ENCODE results near the gene ARHGAP4. TPM values are rescaled to one million over a fixed set of nuclear protein-coding genes. Genes with fewer than 3 reads are reported as not detected.

Gene ARHGAP4
- total and polyA plus RNA-seq, 10 of the 15 experiments (the other 5 are each of a cell fraction or from before 2014, with no cell fraction given), result 0.71 to 120 (median 44.3) TPM

GRCh38 chrX:153934762-153935325 lies 8.8 kb upstream of the ARHGAP4 start, which contains the start of gene NAA10:
NAA10 (minus strand) TSS chrX:153935037; CDS start chrX:153934904, 133 bp downstream.
- intact Hi-C loops (cut with micrococcal nuclease; ENCODE audit: unreplicated experiment), result no loop called here
- BruUV-seq (replicated peaks), result no TSS peak
- Histone ChIP-seq H3K79me2 (ENCODE audit: control insufficient read depth, insufficient read depth, low read length) (peaks cover 11% of the 10 kb centered on the region), H3K27ac (ENCODE audit: control insufficient read depth, insufficient read depth) (0 out of 2 replicates have a peak within 1 kb of the TSS, but pooled peaks have one; percentile 48), H3K4me1 (ENCODE audit: control insufficient read depth, insufficient read depth, low read length) (no peaks in the 10 kb centered on the region), H3K4me2 (ENCODE audit: control insufficient read depth, insufficient read depth) (peak within 1 kb of the TSS; percentile 77), H4K20me1 (ENCODE audit: control insufficient read depth, insufficient read depth) (no peaks in the 10 kb centered on the region), H3K36me3 (ENCODE audit: control insufficient read depth in 2 of 2, insufficient read depth in 2 of 2, low read length in 1 of 2) (peaks cover 0 to 1% of the 10 kb centered on the region in 2 experiments; a peak in 3 of 4 replicates), H3K4me3 (peak within 1 kb of the TSS; percentile 90), H2AFZ (ENCODE audit: control insufficient read depth, low read depth, low read length) (peak within 1 kb of the TSS; percentile 34), H3K9me3 (replicated peaks; ENCODE audit: control insufficient read depth, insufficient read depth, low read length) (no peaks in the 10 kb centered on the region), H3K9ac (ENCODE audit: control insufficient read depth, insufficient read depth, low read length) (peak within 1 kb of the TSS; percentile 71), H3K27me3 (replicated peaks in 1 of 2; ENCODE audit: control insufficient read depth in 2 of 2, insufficient read depth in 2 of 2, low read length in 1 of 2) (no peaks in the 10 kb centered on the region)
- ChIA-PET CTCF (interaction anchor here (0.5 to 4.4 kb wide), 4 partner anchors 10 to 24 kb away, joined by 3 to 28 read pairs (median 8); partner anchors contain the start of gene ARHGAP4), POLR2A (interaction anchor here (0.9 to 1.6 kb wide), 3 partner anchors 8 to 12 kb away, joined by 3 to 6 read pairs (median 3); no protein-coding TSS in a partner anchor), RAD21 (ENCODE audit: unreplicated experiment) (interaction anchor here (1.0 to 1.6 kb wide), 4 partner anchors 8 to 46 kb away, joined by 3 to 8 read pairs (median 3); no protein-coding TSS in a partner anchor), SMC1A (ENCODE audit: uncharacterized antibody, unreplicated experiment) (interaction anchor here (1.5 to 1.9 kb wide), 2 partner anchors 10 to 12 kb away, joined by 4 to 6 read pairs; no protein-coding TSS in a partner anchor)
- ATAC-seq, result peak; percentile 97
- WGBS (ENCODE audit: insufficient coverage, insufficient replicate concordance, low lambda C conversion rate, missing lambda C conversion rate), result 0% methylated on average over 36 of the region's 87 CpGs
- in situ Hi-C loops (cut with MboI), result loop anchor here (5.0 kb wide), 1 partner anchor 437 kb away; the partner anchor contains the start of gene FLNA
- DNase-seq (ENCODE audit: low read depth, low spot score), result no peak
- no peak for FAIRE-seq
- TF ChIP-seq POLR2AphosphoS5 (IDR thresholded peaks at IDR 0.05; ENCODE audit: low read length), result no peak
- TF ChIP-seq ZBTB40 (IDR thresholded peaks at IDR 0.05; ENCODE audit: borderline replicate concordance), result no peak
- TF ChIP-seq NFXL1 (IDR thresholded peaks at IDR 0.05; ENCODE audit: borderline replicate concordance), result no peak
- no peak for TF ChIP-seq ZZZ3 (IDR thresholded peaks at IDR 0.05; ENCODE audit: control insufficient read depth, insufficient read length, low read depth)
- TF ChIP-seq HDGF (IDR thresholded peaks at IDR 0.05), result no peak
- TF ChIP-seq, protein P1, sequence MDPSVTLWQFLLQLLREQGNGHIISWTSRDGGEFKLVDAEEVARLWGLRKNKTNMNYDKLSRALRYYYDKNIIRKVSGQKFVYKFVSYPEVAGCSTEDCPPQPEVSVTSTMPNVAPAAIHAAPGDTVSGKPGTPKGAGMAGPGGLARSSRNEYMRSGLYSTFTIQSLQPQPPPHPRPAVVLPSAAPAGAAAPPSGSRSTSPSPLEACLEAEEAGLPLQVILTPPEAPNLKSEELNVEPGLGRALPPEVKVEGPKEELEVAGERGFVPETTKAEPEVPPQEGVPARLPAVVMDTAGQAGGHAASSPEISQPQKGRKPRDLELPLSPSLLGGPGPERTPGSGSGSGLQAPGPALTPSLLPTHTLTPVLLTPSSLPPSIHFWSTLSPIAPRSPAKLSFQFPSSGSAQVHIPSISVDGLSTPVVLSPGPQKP (IDR thresholded peaks at IDR 0.05; ENCODE audit: low read depth, low read length), result no peak
- TF ChIP-seq CHD1 (IDR thresholded peaks at IDR 0.05; ENCODE audit: low read depth, low read length), result no peak
- no peak for TF ChIP-seq ZNF622 (IDR thresholded peaks at IDR 0.05)
- no peak for TF ChIP-seq CREB1 (IDR thresholded peaks at IDR 0.05; ENCODE audit: low read depth)
- TF ChIP-seq FOXM1 (IDR thresholded peaks at IDR 0.05; ENCODE audit: low read depth, low read length), result no peak
- TF ChIP-seq ZBED1 (IDR thresholded peaks at IDR 0.05; ENCODE audit: borderline replicate concordance), result no peak
- peak; percentile 46 for TF ChIP-seq LARP7 (IDR thresholded peaks at IDR 0.05)
- TF ChIP-seq POU2F2 (IDR thresholded peaks at IDR 0.05; ENCODE audit: borderline replicate concordance, low read depth, low read length), result no peak
- peak; percentile 62; the same call in 1 of the 2 replicates for TF ChIP-seq GATAD2B (conservative IDR thresholded peaks at IDR 0.05; ENCODE audit: low read depth)
- 0 out of 2 replicates have a peak, but pooled peaks have one; percentile 18 for TF ChIP-seq NRF1 (conservative IDR thresholded peaks at IDR 0.05; ENCODE audit: low read depth, low read length)
- TF ChIP-seq HDAC2 (IDR thresholded peaks at IDR 0.05), result no peak
- no peak; the same call in 1 of the 2 replicates for TF ChIP-seq IKZF1 (conservative IDR thresholded peaks at IDR 0.05)
- TF ChIP-seq JUNB (IDR thresholded peaks at IDR 0.05), result no peak
- TF ChIP-seq NFYB (IDR thresholded peaks at IDR 0.05; ENCODE audit: insufficient read depth, low read depth, low read length), result peak; percentile 68; the same call in 1 of the 2 replicates
- TF ChIP-seq BCL11A (IDR thresholded peaks at IDR 0.05; ENCODE audit: low read depth, low read length), result no peak
- TF ChIP-seq HCFC1 (IDR thresholded peaks at IDR 0.05; ENCODE audit: low read length), result no peak
- no peak for TF ChIP-seq SMARCA5 (IDR thresholded peaks at IDR 0.05)

Data from GM12878 (cell line).